Mesenchymal stem cell (in vitro differentiated cells and primary cell): ENCODE measurements around the gene ZBTB46.

Source experiments
- DNase-seq: peaks from one replicate; pipeline ENCODE4 v3.0.0-alpha.2; 2013
- H2AFZ ChIP-seq: one replicate; pipeline ENCODE4 v1.6.1; 2013; ENCODE audit warnings: low read depth, mild to moderate bottlenecking, control low read depth, inconsistent platforms, low read length, moderate library complexity
- H2AK5ac ChIP-seq: 2 replicates; pipeline ENCODE4 v1.6.1; 2013; ENCODE audit warnings: low read length, moderate library complexity, mild to moderate bottlenecking, inconsistent platforms; ENCODE audit not compliant: severe bottlenecking
- H2BK120ac ChIP-seq: one replicate; pipeline ENCODE4 v1.6.1; 2013; ENCODE audit warnings: low read depth, mild to moderate bottlenecking, inconsistent platforms, low read length, moderate library complexity
- H2BK12ac ChIP-seq, 2 experiments: one replicate each; pipeline ENCODE4 v1.6.1; 2013; ENCODE audit warnings: inconsistent platforms in 2 of 2, low read length in 2 of 2, mild to moderate bottlenecking in 2 of 2, moderate library complexity in 2 of 2, control low read depth in 1 of 2
- H2BK15ac ChIP-seq: one replicate; pipeline ENCODE4 v1.6.1; 2013; ENCODE audit warnings: mild to moderate bottlenecking, low read depth, inconsistent platforms; ENCODE audit not compliant: poor library complexity, severe bottlenecking
- H2BK5ac ChIP-seq: 2 replicates; pipeline ENCODE4 v1.6.1; 2013; ENCODE audit warnings: low read depth, mild to moderate bottlenecking, low read length, control low read depth, inconsistent platforms; ENCODE audit not compliant: poor library complexity, severe bottlenecking
- H3K14ac ChIP-seq, 2 experiments: one replicate each; pipeline ENCODE4 v1.6.1; 2013; ENCODE audit warnings: inconsistent platforms in 2 of 2, low read length in 2 of 2, control low read depth in 1 of 2, mild to moderate bottlenecking in 1 of 2, moderate library complexity in 1 of 2
- H3K18ac ChIP-seq, 2 experiments: one replicate each; pipeline ENCODE4 v1.6.1; 2013; ENCODE audit warnings: inconsistent platforms in 2 of 2, low read length in 2 of 2, control low read depth in 1 of 2, low read depth in 1 of 2, mild to moderate bottlenecking in 1 of 2
- H3K23ac ChIP-seq, 2 experiments: one replicate each; pipeline ENCODE4 v1.6.1; 2013; ENCODE audit warnings: inconsistent platforms in 2 of 2, low read length in 2 of 2, mild to moderate bottlenecking in 2 of 2, moderate library complexity in 2 of 2, control low read depth in 1 of 2
- H3K27ac ChIP-seq: 2 replicates; pipeline ENCODE4 v1.5.1; 2013; ENCODE audit warnings: mild to moderate bottlenecking, moderate library complexity, low read length, control low read depth, inconsistent platforms; ENCODE audit not compliant: poor library complexity, severe bottlenecking
- H3K27me3 ChIP-seq, 2 experiments: 2 replicates each; pipeline versions ENCODE4 v1.6.1 to v1.7.0; 2013; ENCODE audit warnings: low read length in 2 of 2, mild to moderate bottlenecking in 2 of 2, moderate library complexity in 2 of 2, control low read depth in 1 of 2, inconsistent platforms in 1 of 2; ENCODE audit not compliant: control insufficient read depth in 1 of 2, insufficient read depth in 1 of 2
- H3K36me3 ChIP-seq, 2 experiments: 2 replicates each; pipeline versions ENCODE4 v1.6.1 to v1.7.0; 2013; ENCODE audit warnings: low read length in 2 of 2, control low read depth in 1 of 2, inconsistent platforms in 1 of 2, low read depth in 1 of 2, mild to moderate bottlenecking in 1 of 2; ENCODE audit not compliant: insufficient read depth in 2 of 2, control insufficient read depth in 1 of 2
- H3K4ac ChIP-seq, 2 experiments: one replicate each; pipeline ENCODE4 v1.6.1; 2013; ENCODE audit warnings: inconsistent platforms in 2 of 2, low read length in 2 of 2, mild to moderate bottlenecking in 2 of 2, moderate library complexity in 2 of 2, control low read depth in 1 of 2, low read depth in 1 of 2
- H3K4me1 ChIP-seq: 2 replicates; pipeline ENCODE4 v1.6.1; 2013; ENCODE audit warnings: low read depth, low read length, control low read depth; ENCODE audit not compliant: control insufficient read depth, insufficient read depth
- H3K4me2 ChIP-seq: 2 replicates; pipeline ENCODE4 v1.6.1; 2013; ENCODE audit warnings: low read length, mild to moderate bottlenecking, inconsistent platforms; ENCODE audit not compliant: poor library complexity, severe bottlenecking
- H3K4me3 ChIP-seq, 2 experiments: 2 replicates each; pipeline versions ENCODE4 v1.5.1 to v1.7.0; 2013; ENCODE audit warnings: low read length in 2 of 2, mild to moderate bottlenecking in 2 of 2, control low read depth in 1 of 2, low read depth in 1 of 2; ENCODE audit not compliant: insufficient read depth in 1 of 2
- H3K79me1 ChIP-seq: replicated peaks from 2 replicates; pipeline ENCODE4 v1.6.1; 2013; ENCODE audit warnings: mild to moderate bottlenecking, control low read depth, low read length, inconsistent platforms; ENCODE audit not compliant: poor library complexity, severe bottlenecking
- H3K9ac ChIP-seq: 2 replicates; pipeline ENCODE4 v1.7.0; 2013; ENCODE audit warnings: mild to moderate bottlenecking, low read length, moderate library complexity
- H3K9me3 ChIP-seq: 2 replicates; pipeline ENCODE4 v1.7.0; 2013; ENCODE audit warnings: mild to moderate bottlenecking, low read length; ENCODE audit not compliant: control insufficient read depth
- H4K8ac ChIP-seq: one replicate; pipeline ENCODE4 v1.6.1; 2013; ENCODE audit warnings: inconsistent platforms, mild to moderate bottlenecking, low read length, moderate library complexity
- H4K91ac ChIP-seq: one replicate; pipeline ENCODE4 v1.6.1; 2013; ENCODE audit warnings: mild to moderate bottlenecking, low read length, inconsistent platforms
- WGBS: methylation state at CpG from one replicate; pipeline ENCODE4 v1.1.7; 2013; ENCODE audit warnings: mixed read lengths; 5-methylcytosine and 5-hydroxymethylcytosine counted together

ZBTB46 gene

DNA sequence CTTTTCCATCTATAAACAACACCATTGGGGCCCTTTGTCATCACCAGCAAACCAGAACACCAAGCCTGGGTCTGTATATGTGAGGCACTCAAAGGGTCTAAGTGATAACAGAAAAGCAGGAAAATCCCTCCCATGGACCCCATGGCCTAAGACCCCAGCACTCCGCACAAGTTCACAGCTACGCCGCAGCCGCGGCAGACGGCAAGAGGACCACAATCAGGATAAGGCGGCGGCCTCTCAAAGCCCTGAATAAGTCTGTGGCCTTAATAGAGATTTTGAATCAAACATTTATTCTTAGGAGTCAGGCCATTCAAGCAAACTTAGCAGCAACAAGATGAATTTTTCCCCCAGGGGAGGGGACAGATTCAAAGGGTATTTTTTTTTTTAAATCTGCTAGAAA lies 2.9 kb downstream of the ZBTB46 start:
- Histone ChIP-seq H2BK15ac (no peak overlapping the region), H3K4ac (no peak overlapping the region), H2BK5ac (no peak overlapping the region), H4K8ac (no peak overlapping the region), H3K79me1 (peaks cover 24% of the 10 kb centered on the region), H3K9ac (no peak overlapping the region), H2BK12ac (no peak overlapping the region), H3K27me3 (peaks cover 0 to 63% of the 10 kb centered on the region in 2 experiments), H3K4me2 (no peak overlapping the region), H2AK5ac (no peak overlapping the region), H3K18ac (no peak overlapping the region), H3K9me3 (no peaks in the 10 kb centered on the region), H3K23ac (no peak overlapping the region), H4K91ac (no peak overlapping the region), H3K27ac (no peak overlapping the region), H3K36me3 (peaks cover 0 to 8% of the 10 kb centered on the region in 2 experiments), H2BK120ac (no peak overlapping the region), H2AFZ (no peak overlapping the region), H3K14ac (no peak overlapping the region), H3K4me3 (no peak overlapping the region), H3K4me1 (peaks cover 25% of the 10 kb centered on the region)
- WGBS, result 91% methylated on average over 8 of the region's 8 CpGs
- no peak for DNase-seq

DNA sequence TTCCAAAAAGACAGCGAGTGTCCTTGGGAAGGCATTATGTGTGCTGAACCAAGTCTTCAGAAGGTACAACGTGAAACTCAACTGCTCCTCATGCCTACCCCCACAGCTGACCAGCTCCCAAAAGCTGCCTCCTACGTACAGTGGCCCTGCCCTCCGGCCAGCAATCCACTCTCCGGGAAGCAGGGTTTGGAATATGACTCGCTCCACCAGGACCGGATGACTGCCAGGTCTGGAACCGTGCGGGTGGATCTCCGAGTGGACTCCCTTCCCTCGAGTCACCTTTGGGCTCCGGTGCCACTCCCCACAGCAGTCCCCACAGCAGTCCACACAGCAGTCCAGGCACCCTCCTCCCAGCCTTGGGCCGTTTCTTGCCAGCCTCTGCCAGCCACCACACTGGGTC lies 4.3 kb downstream of the ZBTB46 start:
- Histone ChIP-seq H3K14ac (no peak overlapping the region), H3K4me1 (peaks cover 19% of the 10 kb centered on the region), H3K79me1 (peaks cover 29% of the 10 kb centered on the region), H4K8ac (no peak overlapping the region), H2BK5ac (no peak overlapping the region), H4K91ac (peak overlapping the region; percentile 41), H2BK15ac (no peak overlapping the region), H3K27me3 (peaks cover 0 to 63% of the 10 kb centered on the region in 2 experiments), H2BK12ac (peak overlapping the region in 1 of 2 experiments; percentile 29), H3K9me3 (no peaks in the 10 kb centered on the region), H3K4me3 (no peak overlapping the region), H3K18ac (no peak overlapping the region), H3K4me2 (no peak overlapping the region), H3K36me3 (peaks cover 0 to 8% of the 10 kb centered on the region in 2 experiments), H3K27ac (no peak overlapping the region), H3K9ac (no peak overlapping the region), H3K23ac (no peak overlapping the region), H2AK5ac (peak overlapping the region; percentile 57), H2AFZ (no peak overlapping the region), H3K4ac (no peak overlapping the region), H2BK120ac (no peak overlapping the region)
- DNase-seq, result no peak
- WGBS, result 72% methylated on average over 13 of the region's 13 CpGs

DNA sequence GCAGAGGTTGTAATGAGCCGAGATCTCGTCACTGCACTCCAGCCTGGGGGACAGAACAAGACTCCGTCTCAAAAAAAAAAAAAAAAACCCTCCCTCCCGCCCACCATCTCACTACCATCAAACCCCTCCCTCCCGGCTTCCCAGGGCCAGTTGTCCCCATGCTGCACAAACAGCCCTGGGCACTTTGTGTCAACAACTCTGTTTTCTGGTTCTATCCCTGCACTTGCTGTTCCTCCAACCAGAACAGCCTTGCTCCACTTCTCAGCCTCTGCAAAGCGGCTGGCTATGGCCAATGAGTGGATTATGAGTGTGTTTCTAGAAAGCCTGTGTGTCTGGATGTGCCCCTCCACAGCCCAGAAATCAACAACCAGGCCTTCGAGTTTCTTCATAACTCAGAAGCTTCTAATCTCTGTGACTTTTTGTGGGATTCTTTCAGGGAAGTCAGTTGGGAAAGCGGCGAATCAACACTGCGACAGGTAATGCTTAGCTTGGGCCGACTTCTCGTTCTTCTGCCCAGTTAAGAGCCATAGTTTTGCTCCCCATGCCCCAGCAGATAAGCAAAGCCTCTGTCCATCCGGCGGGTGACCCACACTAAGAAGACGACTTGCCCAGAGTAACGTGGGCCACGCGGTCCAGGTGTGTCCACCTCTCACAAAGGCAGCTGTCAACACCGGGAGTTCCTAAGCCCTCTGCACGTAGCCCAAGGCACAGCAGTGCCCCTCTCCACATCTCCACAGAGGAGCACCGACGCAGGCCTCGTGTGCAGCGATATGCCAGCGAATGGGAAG lies 5.5 kb downstream of the ZBTB46 start:
- H3K4ac ChIP-seq, result no peak overlapping the region
- no peak overlapping the region for H2BK120ac ChIP-seq
- no peak overlapping the region for H2BK15ac ChIP-seq
- peaks cover 32% of the 10 kb centered on the region for H3K79me1 ChIP-seq
- H3K18ac ChIP-seq, result no peak overlapping the region
- H3K27me3 ChIP-seq, result peaks cover 0 to 62% of the 10 kb centered on the region in 2 experiments
- H4K91ac ChIP-seq, result no peak overlapping the region
- H3K9ac ChIP-seq, result no peak overlapping the region
- peak overlapping the region; percentile 3 for H4K8ac ChIP-seq
- no peak overlapping the region for H2BK5ac ChIP-seq
- H3K4me2 ChIP-seq, result no peak overlapping the region
- H3K4me1 ChIP-seq, result peaks cover 15% of the 10 kb centered on the region
- no peak overlapping the region for H2AK5ac ChIP-seq
- no peak overlapping the region for H2BK12ac ChIP-seq
- H3K36me3 ChIP-seq, result peaks cover 0 to 8% of the 10 kb centered on the region in 2 experiments
- H3K9me3 ChIP-seq, result no peaks in the 10 kb centered on the region
- H3K14ac ChIP-seq, result no peak overlapping the region
- H2AFZ ChIP-seq, result no peak overlapping the region
- DNase-seq, result no peak
- no peak overlapping the region for H3K23ac ChIP-seq
- no peak overlapping the region for H3K4me3 ChIP-seq
- WGBS, result 93% methylated on average over 23 of the region's 25 CpGs
- no peak overlapping the region for H3K27ac ChIP-seq

DNA sequence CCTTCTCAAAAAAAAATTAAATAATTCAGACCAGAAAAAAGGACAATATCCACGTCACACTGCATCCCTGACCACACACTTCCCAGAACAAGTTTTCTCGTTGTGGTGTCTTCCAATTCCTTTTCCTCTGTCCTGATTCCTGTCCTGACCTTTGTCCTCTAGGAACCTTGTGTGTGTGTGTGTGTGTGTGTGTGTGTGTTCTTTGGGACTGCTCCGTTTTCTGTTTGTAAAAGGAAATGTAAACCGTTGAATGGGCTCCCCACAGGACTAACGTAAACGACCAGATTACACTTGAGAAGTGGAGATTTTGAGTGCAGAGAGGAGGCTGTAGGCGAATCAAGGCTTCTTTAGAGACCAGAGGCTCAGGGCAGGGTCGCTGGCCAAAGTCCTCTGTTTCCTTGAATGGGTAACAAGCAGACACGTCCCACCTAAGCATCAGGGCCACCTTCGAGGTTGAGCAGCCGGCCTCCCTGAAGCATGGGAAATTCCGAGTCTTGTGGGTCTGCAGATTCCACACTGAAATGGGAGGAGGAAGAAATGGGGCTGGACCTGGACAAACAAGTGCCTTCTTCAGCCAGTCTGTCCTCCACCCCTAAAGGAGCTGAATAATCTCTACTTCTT lies 7.3 kb downstream of the ZBTB46 start:
- H2BK5ac ChIP-seq, result no peak overlapping the region
- peaks cover 0 to 8% of the 10 kb centered on the region in 2 experiments for H3K36me3 ChIP-seq
- no peak overlapping the region for H2BK15ac ChIP-seq
- no peak overlapping the region for H2AFZ ChIP-seq
- no peak overlapping the region for H3K9ac ChIP-seq
- no peak overlapping the region for H3K14ac ChIP-seq
- no peak overlapping the region for H3K23ac ChIP-seq
- no peak overlapping the region for H2BK120ac ChIP-seq
- no peak overlapping the region for H3K4me3 ChIP-seq
- H4K8ac ChIP-seq, result no peak overlapping the region
- H3K4me2 ChIP-seq, result no peak overlapping the region
- DNase-seq, result peak; percentile 61
- H4K91ac ChIP-seq, result no peak overlapping the region
- peaks cover 0 to 58% of the 10 kb centered on the region in 2 experiments for H3K27me3 ChIP-seq
- H2BK12ac ChIP-seq, result no peak overlapping the region
- H3K4ac ChIP-seq, result no peak overlapping the region
- 38% methylated on average over 11 of the region's 12 CpGs for WGBS
- no peak overlapping the region for H3K27ac ChIP-seq
- peaks cover 15% of the 10 kb centered on the region for H3K4me1 ChIP-seq
- peaks cover 31% of the 10 kb centered on the region for H3K79me1 ChIP-seq
- no peaks in the 10 kb centered on the region for H3K9me3 ChIP-seq
- peak overlapping the region in 1 of 2 experiments; percentile 6 for H3K18ac ChIP-seq
- H2AK5ac ChIP-seq, result no peak overlapping the region
